ENCODE measurements around the gene E2F8. TPM values are rescaled to one million over a fixed set of nuclear protein-coding genes. Genes with fewer than 3 reads are reported as not detected.
"Not testable (repeated sequence)": the region's sequence is repeated elsewhere in the genome, so short reads cannot be mapped to it uniquely, and the experiment has no call there.

E2F8 gene
- total RNA-seq, 1 experiment from 2014 or later = 10.7 TPM

GRCh38 chr11:19275496-19275895 is 34.8 kb upstream of the E2F8 start:
- Mint-ChIP-seq H3K36me3 (no peaks in the 10 kb centered on the region), H3K27ac (no peak overlapping the region), H3K27me3 (ENCODE audit: low read depth) (no peaks in the 10 kb centered on the region; the same call in 1 of the 2 replicates), H3K4me1 (peaks cover 13% of the 10 kb centered on the region), H3K9me3 (no peaks in the 10 kb centered on the region), H3K4me3 (no peak overlapping the region)
- DNase-seq (ENCODE audit: low spot score) = no peak
- no peak for ATAC-seq
- TF ChIP-seq FOXK1 (CRISPR knock-in tag; IDR thresholded peaks at IDR 0.05) (no peak), ZNF232 (CRISPR knock-in tag; IDR thresholded peaks at IDR 0.05) (no peak), SOX15 (CRISPR knock-in tag; IDR thresholded peaks at IDR 0.05) (no peak), FOXP4 (CRISPR knock-in tag; IDR thresholded peaks at IDR 0.05) (no peak), ZNF219 (CRISPR knock-in tag; IDR thresholded peaks at IDR 0.05; ENCODE audit: borderline replicate concordance) (no peak), MXD4 (CRISPR knock-in tag; IDR thresholded peaks at IDR 0.05; ENCODE audit: borderline replicate concordance) (no peak), ZNF121 (CRISPR knock-in tag; IDR thresholded peaks at IDR 0.05) (no peak)
- CTCF ChIA-PET = interaction anchor here (1.1 to 1.9 kb wide), 2 partner anchors 16 to 289 kb away, joined by 3 to 5 read pairs; no protein-coding TSS in a partner anchor
- POLR2A ChIA-PET = no interaction called here

GRCh38 chr11:19273219-19273618 is 32.5 kb upstream of the E2F8 start:
- H3K9me3 Mint-ChIP-seq; H3K27me3 Mint-ChIP-seq (ENCODE audit: low read depth); H3K36me3 Mint-ChIP-seq; H3K4me3 Mint-ChIP-seq; H3K27ac Mint-ChIP-seq; DNase-seq (ENCODE audit: low spot score); POLR2A ChIA-PET; ATAC-seq; H3K4me1 Mint-ChIP-seq; CTCF ChIA-PET: not testable (repeated sequence)

- ChIA-PET POLR2A (no interaction called here), CTCF (no interaction called here)
- Mint-ChIP-seq H3K36me3 (no peaks in the 10 kb centered on the region), H3K4me1 (no peaks in the 10 kb centered on the region), H3K27me3 (ENCODE audit: low read depth) (peaks cover 4% of the 10 kb centered on the region), H3K4me3 (no peak overlapping the region), H3K27ac (no peak overlapping the region), H3K9me3 (no peaks in the 10 kb centered on the region)
- DNase-seq (ENCODE audit: low spot score) (no peak), ATAC-seq (no peak)
- TF ChIP-seq ZMAT4 (CRISPR knock-in tag; IDR thresholded peaks at IDR 0.05) (no peak), RELA (CRISPR knock-in tag; IDR thresholded peaks at IDR 0.05; ENCODE audit: borderline replicate concordance) (no peak), ZNF232 (CRISPR knock-in tag; IDR thresholded peaks at IDR 0.05) (no peak), GTF2I (CRISPR knock-in tag; conservative IDR thresholded peaks at IDR 0.05) (no peak), CREM (CRISPR knock-in tag; IDR thresholded peaks at IDR 0.05) (no peak), NR2C2 (CRISPR knock-in tag; IDR thresholded peaks at IDR 0.05) (no peak), CREB1 (CRISPR knock-in tag; IDR thresholded peaks at IDR 0.05) (no peak), SOX15 (CRISPR knock-in tag; IDR thresholded peaks at IDR 0.05) (no peak), CBFB (CRISPR knock-in tag; IDR thresholded peaks at IDR 0.05; ENCODE audit: low read depth) (no peak), ZNF219 (CRISPR knock-in tag; IDR thresholded peaks at IDR 0.05; ENCODE audit: borderline replicate concordance) (no peak), AFF4 (CRISPR knock-in tag; IDR thresholded peaks at IDR 0.05; ENCODE audit: borderline replicate concordance) (no peak), IRF1 (CRISPR knock-in tag; IDR thresholded peaks at IDR 0.05) (no peak), CDX4 (CRISPR knock-in tag; IDR thresholded peaks at IDR 0.05; ENCODE audit: borderline replicate concordance) (no peak), ZBTB21 (CRISPR knock-in tag; IDR thresholded peaks at IDR 0.05; ENCODE audit: borderline replicate concordance) (no peak), ZNF263 (CRISPR knock-in tag; IDR thresholded peaks at IDR 0.05; ENCODE audit: low read depth) (no peak), ZNF281 (CRISPR knock-in tag; IDR thresholded peaks at IDR 0.05) (no peak), PRRX2 (CRISPR knock-in tag; IDR thresholded peaks at IDR 0.05) (no peak), MAX (CRISPR knock-in tag; IDR thresholded peaks at IDR 0.05) (no peak)
These were observed 28.2 kb upstream of the E2F8 start for GRCh38 chr11:19268909-19269308.
